SK-N-SH (cell line): ENCODE measurements around the gene MCTP1. TPM values are rescaled to one million over a fixed set of nuclear protein-coding genes. Genes with fewer than 3 reads are reported as not detected.

Experiments
- CTCF ChIA-PET: fragments of 300-600, 350-600 bp; formaldehyde crosslinking; extraction: SDS; loops from one replicate; lab custom pipeline; 2021; lab: Yijun Ruan, JAX
- POLR2A ChIA-PET: fragments of 350-600 bp; sonication (Branson Sonifier 250); formaldehyde crosslinking; extraction: SDS; loops from one replicate; lab custom pipeline; 2020; ENCODE audit warnings: antibody characterized with exemption, inconsistent platforms; lab: Yijun Ruan, JAX
- DNase-seq: peaks from one replicate; pipeline ENCODE4 v3.0.0; 2012
- H2AFZ ChIP-seq: fragments of 200-600 bp; sonication (generic); 2 replicates; pipeline ENCODE4 v1.8.1; 2016; ENCODE audit warnings: antibody characterized with exemption, mild to moderate bottlenecking, low read depth
- H3F3A ChIP-seq: fragments of 200-600 bp; sonication (generic); replicated peaks from 2 replicates; pipeline ENCODE3; 2016; ENCODE audit warnings: antibody characterized with exemption, mild to moderate bottlenecking; ENCODE audit not compliant: insufficient read depth
- H3K27ac ChIP-seq, 2 experiments: fragments of 200-500 bp in 1 of 2; fragments of 200-600 bp in 1 of 2; sonication (Bioruptor generic) in 1 of 2; sonication (generic), shearing (Covaris generic) in 1 of 2; 2 replicates each; pipeline versions ENCODE4 v1.5.1 to v1.6.1; 2014 to 2016; ENCODE audit warnings: low read depth in 2 of 2, inconsistent platforms in 1 of 2, low read length in 1 of 2, mild to moderate bottlenecking in 1 of 2, mixed read lengths in 1 of 2
- H3K27me3 ChIP-seq: fragments of 200-600 bp; sonication (generic), shearing (Covaris generic); 2 replicates; pipeline ENCODE4 v1.6.1; 2016; ENCODE audit warnings: mixed run types; ENCODE audit not compliant: insufficient read depth
- H3K36me3 ChIP-seq, 2 experiments: fragments of 200-500 bp in 1 of 2; fragments of 200-600 bp in 1 of 2; sonication (Bioruptor generic) in 1 of 2; sonication (generic) in 1 of 2; replicated peaks in 1 of 2; 2 replicates each; pipeline versions ENCODE3 to v1.5.1; 2014 to 2016; ENCODE audit warnings: low read length in 1 of 2, mild to moderate bottlenecking in 1 of 2; ENCODE audit not compliant: insufficient read depth in 2 of 2, control insufficient read depth in 1 of 2
- H3K4me1 ChIP-seq, 2 experiments: fragments of 200-500 bp in 1 of 2; fragments of 200-600 bp in 1 of 2; sonication (Bioruptor generic) in 1 of 2; sonication (generic), shearing (Covaris generic) in 1 of 2; 2 replicates each; pipeline versions ENCODE4 v1.5.1 to v1.6.1; 2014 to 2016; ENCODE audit warnings: low read depth in 1 of 2, low read length in 1 of 2, mixed run types in 1 of 2; ENCODE audit not compliant: insufficient read depth in 2 of 2, control insufficient read depth in 1 of 2
- H3K4me2 ChIP-seq: fragments of 200-600 bp; sonication (generic), shearing (Covaris generic); 2 replicates; pipeline ENCODE4 v1.6.1; 2017; ENCODE audit warnings: mixed run types
- H3K4me3 ChIP-seq, 2 experiments: fragments of 200-500 bp in 1 of 2; fragments of 200-600 bp in 1 of 2; sonication (Bioruptor generic) in 1 of 2; sonication (generic), shearing (Covaris generic) in 1 of 2; 2 replicates each; pipeline versions ENCODE4 v1.5.1 to v1.8.1; 2014 to 2016; ENCODE audit warnings: low read depth in 2 of 2, inconsistent platforms in 1 of 2, low read length in 1 of 2, mild to moderate bottlenecking in 1 of 2, mixed read lengths in 1 of 2, moderate library complexity in 1 of 2
- H3K79me2 ChIP-seq: fragments of 200-600 bp; sonication (generic); 2 replicates; pipeline ENCODE4 v1.8.1; 2017; ENCODE audit warnings: mild to moderate bottlenecking; ENCODE audit not compliant: insufficient read depth
- H3K9ac ChIP-seq: fragments of 200-600 bp; sonication (generic); 2 replicates; pipeline ENCODE4 v1.6.1; 2017; ENCODE audit warnings: mixed run types
- H3K9me2 ChIP-seq: fragments of 200-600 bp; sonication (generic); 2 replicates; pipeline ENCODE4 v1.6.1; 2017; ENCODE audit warnings: mixed run types
- H3K9me3 ChIP-seq: fragments of 200-600 bp; sonication (generic); 2 replicates; pipeline ENCODE4 v1.6.1; 2017; ENCODE audit warnings: mixed run types, mild to moderate bottlenecking, moderate library complexity
- H4K20me1 ChIP-seq: fragments of 200-600 bp; sonication (generic); 2 replicates; pipeline ENCODE4 v1.6.1; 2017; ENCODE audit warnings: mild to moderate bottlenecking, mixed run types; ENCODE audit not compliant: insufficient read depth
- CHD2 ChIP-seq: fragments of 150-350 bp; IDR thresholded peaks from 2 replicates; pipeline ENCODE4 v1.6.1; 2018; ENCODE audit warnings: low read length; ENCODE audit not compliant: partially characterized antibody
- EP300 ChIP-seq, 2 experiments: IDR thresholded peaks; 2 replicates each; pipeline versions ENCODE4 v1.4.0 to v1.6.1; 2012; ENCODE audit warnings: borderline replicate concordance in 1 of 2, low read depth in 1 of 2, low read length in 1 of 2
- FOSL2 ChIP-seq: IDR thresholded peaks from 2 replicates; pipeline ENCODE4 v1.4.0; 2012; ENCODE audit warnings: low read depth, mild to moderate bottlenecking, moderate library complexity, borderline replicate concordance
- FOXJ3 ChIP-seq: sonication (generic); formaldehyde crosslinking; IDR thresholded peaks from 2 replicates; pipeline ENCODE4 v1.5.1; 2020; ENCODE audit warnings: mild to moderate bottlenecking, missing genetic modification reagents
- GATA2 ChIP-seq: sonication (generic); formaldehyde crosslinking; IDR thresholded peaks from 2 replicates; pipeline ENCODE4 v1.5.0; 2020; ENCODE audit warnings: mild to moderate bottlenecking, missing genetic modification reagents
- IRF3 ChIP-seq: fragments of 150-350 bp; IDR thresholded peaks from 2 replicates; pipeline ENCODE4 v1.6.1; 2016; ENCODE audit warnings: mild to moderate bottlenecking, low read depth, low read length
- JUND ChIP-seq: IDR thresholded peaks from 2 replicates; pipeline ENCODE4 v1.4.0; 2012
- MEF2A ChIP-seq: IDR thresholded peaks from 2 replicates; pipeline ENCODE4 v1.4.0; 2012; ENCODE audit warnings: low read depth, borderline replicate concordance
- MXI1 ChIP-seq: IDR thresholded peaks from 2 replicates; pipeline ENCODE4 v1.6.1; 2012; ENCODE audit warnings: mild to moderate bottlenecking, low read depth, low read length, improper control_type of control experiment
- POLR2AphosphoS5 ChIP-seq: IDR thresholded peaks from 2 replicates; pipeline ENCODE4 v1.6.1; 2012; ENCODE audit warnings: low read depth, low read length
- RCOR1 ChIP-seq: fragments of 150-350 bp; IDR thresholded peaks from 2 replicates; pipeline ENCODE4 v1.6.1; 2017; ENCODE audit warnings: antibody characterized with exemption, low read length
- SMC3 ChIP-seq: IDR thresholded peaks from 2 replicates; pipeline ENCODE4 v1.6.1; 2012; ENCODE audit warnings: low read depth, low read length, improper control_type of control experiment
- TAF1 ChIP-seq: IDR thresholded peaks from 2 replicates; pipeline ENCODE4 v1.6.1; 2012; ENCODE audit warnings: low read depth, mild to moderate bottlenecking, low read length, moderate library complexity, borderline replicate concordance
- TCF12 ChIP-seq: IDR thresholded peaks from 2 replicates; pipeline ENCODE4 v1.4.0; 2012
- ZBTB33 ChIP-seq: IDR thresholded peaks from 2 replicates; pipeline ENCODE4 v1.4.0; 2012; ENCODE audit warnings: low read depth, borderline replicate concordance
- WGBS: methylation state at CpG from one replicate; pipeline ENCODE4 v1.1.6; 2017; ENCODE audit warnings: low lambda C conversion rate; 5-methylcytosine and 5-hydroxymethylcytosine counted together
- polyA plus RNA-seq, 3 experiments: library from polyadenylated mRNA; depleted of rRNA; stranded (reverse); fragments of >200 nt; gene quantifications; 2 replicates each; pipeline ENCODE4 v1.2.3, GENCODE V29; 2012
- TF ChIP-seq, protein P1 (sequence below): IDR thresholded peaks from 2 replicates; pipeline ENCODE4; 2012
- TF ChIP-seq, protein P2 (sequence below): fragments of 150-350 bp; IDR thresholded peaks from 2 replicates; pipeline ENCODE4 v1.6.1; 2017; ENCODE audit warnings: antibody characterized with exemption, low read length, low read depth, borderline replicate concordance

The MCTP1 gene
- polyA plus RNA-seq, 1 of the 3 experiments (the other 2 are of a cell fraction) = 0.53 TPM

GRCh38 chr5:95194856-95195255 lies 90.0 kb downstream of the MCTP1 start:
- ChIA-PET POLR2A (no interaction called here), CTCF (interaction anchor here (1.4 kb wide), 1 partner anchor 10 kb away, joined by 3 read pairs; no protein-coding TSS in a partner anchor)
- H4K20me1 ChIP-seq = no peaks in the 10 kb centered on the region
- H3K27ac ChIP-seq = no peak overlapping the region
- no peak overlapping the region for H3K4me3 ChIP-seq
- DNase-seq = no peak
- no peak overlapping the region for H3K9ac ChIP-seq
- WGBS = 22% methylated on average over 4 of the region's 4 CpGs
- H3K9me3 ChIP-seq = no peaks in the 10 kb centered on the region
- H3K9me2 ChIP-seq = no peaks in the 10 kb centered on the region
- H3K36me3 ChIP-seq = no peaks in the 10 kb centered on the region
- no peaks in the 10 kb centered on the region for H3F3A ChIP-seq
- H3K4me1 ChIP-seq = no peaks in the 10 kb centered on the region
- H2AFZ ChIP-seq = no peak overlapping the region
- no peaks in the 10 kb centered on the region for H3K79me2 ChIP-seq
- no peak overlapping the region for H3K4me2 ChIP-seq
- H3K27me3 ChIP-seq = no peaks in the 10 kb centered on the region; the same call in 1 of the 2 replicates
- TF ChIP-seq JUND (no peak), MEF2A (no peak), MXI1 (no peak), TAF1 (no peak), GATA2 (CRISPR knock-in tag) (no peak), EP300 (IDR thresholded peaks at IDR 0.05; ENCODE audit: borderline replicate concordance in 1 of 2, low read depth in 1 of 2, low read length in 1 of 2) (no peak), TCF12 (no peak), ZBTB33 (no peak)
- TF ChIP-seq, protein P1, sequence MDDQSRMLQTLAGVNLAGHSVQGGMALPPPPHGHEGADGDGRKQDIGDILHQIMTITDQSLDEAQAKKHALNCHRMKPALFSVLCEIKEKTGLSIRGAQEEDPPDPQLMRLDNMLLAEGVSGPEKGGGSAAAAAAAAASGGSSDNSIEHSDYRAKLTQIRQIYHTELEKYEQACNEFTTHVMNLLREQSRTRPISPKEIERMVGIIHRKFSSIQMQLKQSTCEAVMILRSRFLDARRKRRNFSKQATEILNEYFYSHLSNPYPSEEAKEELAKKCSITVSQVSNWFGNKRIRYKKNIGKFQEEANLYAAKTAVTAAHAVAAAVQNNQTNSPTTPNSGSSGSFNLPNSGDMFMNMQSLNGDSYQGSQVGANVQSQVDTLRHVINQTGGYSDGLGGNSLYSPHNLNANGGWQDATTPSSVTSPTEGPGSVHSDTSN = no peak
- TF ChIP-seq, protein P2, sequence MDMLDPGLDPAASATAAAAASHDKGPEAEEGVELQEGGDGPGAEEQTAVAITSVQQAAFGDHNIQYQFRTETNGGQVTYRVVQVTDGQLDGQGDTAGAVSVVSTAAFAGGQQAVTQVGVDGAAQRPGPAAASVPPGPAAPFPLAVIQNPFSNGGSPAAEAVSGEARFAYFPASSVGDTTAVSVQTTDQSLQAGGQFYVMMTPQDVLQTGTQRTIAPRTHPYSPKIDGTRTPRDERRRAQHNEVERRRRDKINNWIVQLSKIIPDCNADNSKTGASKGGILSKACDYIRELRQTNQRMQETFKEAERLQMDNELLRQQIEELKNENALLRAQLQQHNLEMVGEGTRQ = no peak
- TF ChIP-seq, all 33 proteins: peak for 0

GRCh38 chr5:95191330-95191729 lies 93.6 kb downstream of the MCTP1 start:
- DNase-seq = no peak
- H3K4me1 ChIP-seq = no peaks in the 10 kb centered on the region
- ChIA-PET CTCF (no interaction called here), POLR2A (no interaction called here)
- no peak overlapping the region for H3K27ac ChIP-seq
- no peaks in the 10 kb centered on the region for H3K9me3 ChIP-seq
- no peaks in the 10 kb centered on the region for H3K36me3 ChIP-seq
- no peaks in the 10 kb centered on the region for H3K79me2 ChIP-seq
- no peak overlapping the region for H3K4me2 ChIP-seq
- H2AFZ ChIP-seq = no peak overlapping the region
- no peaks in the 10 kb centered on the region for H4K20me1 ChIP-seq
- H3K9me2 ChIP-seq = no peaks in the 10 kb centered on the region
- no peak overlapping the region for H3K9ac ChIP-seq
- H3F3A ChIP-seq = no peaks in the 10 kb centered on the region
- WGBS = 12% methylated on average over 2 of the region's 2 CpGs
- H3K4me3 ChIP-seq = no peak overlapping the region
- H3K27me3 ChIP-seq = no peaks in the 10 kb centered on the region
- no peak for TF ChIP-seq CHD2
- TF ChIP-seq MEF2A = no peak
- TF ChIP-seq POLR2AphosphoS5 = no peak
- TF ChIP-seq ZBTB33 = no peak
- no peak for TF ChIP-seq RCOR1
- TF ChIP-seq, protein P1 = no peak
- no peak for TF ChIP-seq FOXJ3
- TF ChIP-seq TCF12 = no peak
- no peak for TF ChIP-seq FOSL2
- TF ChIP-seq MXI1 = no peak
- no peak for TF ChIP-seq SMC3
- TF ChIP-seq IRF3 = no peak
- TF ChIP-seq, protein P2 = no peak
